ENCODE results near the gene CELF2. TPM values are rescaled to one million over a fixed set of nuclear protein-coding genes. Genes with fewer than 3 reads are reported as not detected.
A peak's percentile ranks its signal among the peaks of the same experiment; 100 is the strongest.

The CELF2 gene
- total RNA-seq, 1 donor from 2014 or later, result 89.2 TPM

DNA sequence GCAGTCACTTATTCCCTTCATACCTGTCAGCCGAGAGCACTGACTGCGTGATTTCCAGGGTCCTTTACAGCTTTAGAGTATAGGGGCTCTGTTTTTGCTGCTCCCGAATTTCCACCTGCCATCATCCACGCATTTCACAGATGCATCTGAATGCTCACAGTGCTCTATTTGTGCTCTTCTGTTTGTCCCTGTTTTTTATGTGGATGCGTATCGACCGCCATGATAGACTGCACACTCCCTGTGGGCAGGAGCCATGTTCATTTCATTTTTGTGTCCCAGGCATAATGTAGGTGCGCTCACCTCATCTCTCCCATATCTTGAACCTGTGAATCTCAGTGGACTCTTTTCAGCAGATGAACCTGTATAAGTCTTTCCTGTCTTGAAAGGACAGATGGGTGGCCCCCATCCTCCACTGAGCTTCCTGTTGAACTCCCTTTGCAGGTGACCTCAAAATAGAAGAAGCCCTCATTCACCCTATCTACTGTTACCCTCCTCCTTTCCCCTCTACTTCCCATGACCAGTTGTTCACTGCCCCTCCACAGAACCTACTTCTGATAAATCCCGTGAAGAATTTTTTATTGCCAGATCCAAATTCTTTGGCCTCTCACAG is 228.4 kb downstream of the CELF2 start:
- ATAC-seq (ENCODE audit: low read depth), result no peak
- no peak overlapping the region for H3K27ac Mint-ChIP-seq
- ChIA-PET CTCF (interaction anchor here (0.6 to 3.7 kb wide), 9 partner anchors 19 to 101 kb away, joined by 3 to 19 read pairs (median 3); no protein-coding TSS in a partner anchor), POLR2A (interaction anchor here (0.6 to 2.9 kb wide), 18 partner anchors 10 to 101 kb away, joined by 3 to 37 read pairs (median 4); no protein-coding TSS in a partner anchor)
- intact Hi-C loops (cut with micrococcal nuclease), result loop anchor here (1.0 kb wide), 4 partner anchors 10 to 133 kb away; no protein-coding TSS in a partner anchor
- H3K36me3 Mint-ChIP-seq (ENCODE audit: low read depth), result peaks cover 30% of the 10 kb centered on the region
- peaks cover 21% of the 10 kb centered on the region for H3K4me1 Mint-ChIP-seq
- no peak overlapping the region for H3K4me3 Mint-ChIP-seq
- no peak for TF ChIP-seq CTCF (IDR thresholded peaks at IDR 0.05)
- no peaks in the 10 kb centered on the region for H3K9me3 Mint-ChIP-seq
- no peak for DNase-seq
- no peaks in the 10 kb centered on the region for H3K27me3 Mint-ChIP-seq

GRCh38 chr10:11246752-11247467 is 229.2 kb downstream of the CELF2 start:
- intact Hi-C loops (cut with micrococcal nuclease), result no loop called here
- H3K36me3 Mint-ChIP-seq (ENCODE audit: low read depth), result peaks cover 38% of the 10 kb centered on the region
- no peak for DNase-seq
- ATAC-seq (ENCODE audit: low read depth), result no peak
- peaks cover 21% of the 10 kb centered on the region for H3K4me1 Mint-ChIP-seq
- CTCF ChIA-PET, result interaction anchor here (0.9 to 3.7 kb wide), 4 partner anchors 22 to 97 kb away, joined by 3 to 19 read pairs (median 6); no protein-coding TSS in a partner anchor
- POLR2A ChIA-PET, result interaction anchor here (0.6 to 2.9 kb wide), 7 partner anchors 20 to 84 kb away, joined by 3 to 37 read pairs (median 8); no protein-coding TSS in a partner anchor
- no peak for TF ChIP-seq CTCF (IDR thresholded peaks at IDR 0.05)
- H3K27me3 Mint-ChIP-seq, result no peaks in the 10 kb centered on the region
- no peaks in the 10 kb centered on the region for H3K9me3 Mint-ChIP-seq
- H3K27ac Mint-ChIP-seq, result no peak overlapping the region
- H3K4me3 Mint-ChIP-seq, result no peak overlapping the region

GRCh38 chr10:11249152-11249807 is 231.6 kb downstream of the CELF2 start:
- no peak for DNase-seq
- Mint-ChIP-seq H3K27me3 (no peaks in the 10 kb centered on the region), H3K36me3 (ENCODE audit: low read depth) (peaks cover 60% of the 10 kb centered on the region), H3K4me3 (no peak overlapping the region), H3K27ac (peak overlapping the region; percentile 60), H3K9me3 (no peaks in the 10 kb centered on the region), H3K4me1 (peaks cover 36% of the 10 kb centered on the region)
- intact Hi-C loops (cut with micrococcal nuclease), result no loop called here
- ChIA-PET POLR2A (no interaction called here), CTCF (no interaction called here)
- no peak for ATAC-seq (ENCODE audit: low read depth)
- TF ChIP-seq CTCF (IDR thresholded peaks at IDR 0.05), result no peak

DNA sequence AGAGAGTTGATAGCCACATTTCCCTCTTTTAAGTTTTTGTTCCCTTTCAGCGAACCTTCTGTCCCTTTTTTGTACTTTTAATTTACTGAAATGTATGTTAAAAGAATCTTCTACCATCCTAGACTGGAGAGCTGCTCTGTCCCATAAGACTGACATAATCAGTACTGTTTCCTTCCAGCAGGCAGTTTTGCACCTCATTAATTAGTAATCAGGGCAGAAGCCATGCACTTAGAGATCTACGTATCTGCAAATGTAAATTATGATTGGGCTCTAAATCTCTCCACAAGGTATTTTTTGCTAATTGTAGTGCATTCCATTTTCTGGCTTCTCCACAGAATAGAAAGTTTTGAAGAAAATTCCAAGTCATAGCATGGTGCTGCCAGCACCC is 232.1 kb downstream of the CELF2 start:
- DNase-seq (no peak), ATAC-seq (ENCODE audit: low read depth) (no peak)
- Mint-ChIP-seq H3K4me1 (peaks cover 41% of the 10 kb centered on the region), H3K27ac (peak overlapping the region; percentile 9), H3K9me3 (no peaks in the 10 kb centered on the region), H3K4me3 (no peak overlapping the region), H3K36me3 (ENCODE audit: low read depth) (peaks cover 64% of the 10 kb centered on the region), H3K27me3 (no peaks in the 10 kb centered on the region)
- no peak for TF ChIP-seq CTCF (IDR thresholded peaks at IDR 0.05)
- intact Hi-C loops (cut with micrococcal nuclease), result no loop called here
- CTCF ChIA-PET, result no interaction called here
- POLR2A ChIA-PET, result no interaction called here

DNA sequence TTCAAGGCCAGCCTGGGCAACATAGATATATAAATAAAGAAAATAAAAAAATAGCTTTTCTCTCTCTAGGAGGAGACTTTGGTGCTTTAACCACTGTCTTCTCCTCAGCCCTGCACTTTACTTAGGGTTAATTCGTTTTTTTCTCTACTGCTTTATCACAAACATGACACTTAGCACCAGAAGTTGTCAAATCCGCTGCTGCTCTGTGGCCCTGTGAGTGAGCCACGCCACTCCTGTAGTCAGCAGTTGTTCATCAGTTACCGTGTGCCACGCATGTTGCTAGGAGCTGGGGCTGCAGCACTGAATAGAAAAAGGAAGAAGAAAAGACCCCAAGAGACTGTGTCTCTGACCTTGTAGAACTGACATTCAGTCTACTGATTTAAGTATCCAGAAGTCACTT is 232.6 kb downstream of the CELF2 start:
- peak overlapping the region; percentile 35 for H3K27ac Mint-ChIP-seq
- ATAC-seq (ENCODE audit: low read depth), result no peak
- H3K27me3 Mint-ChIP-seq, result no peaks in the 10 kb centered on the region
- ChIA-PET POLR2A (no interaction called here), CTCF (no interaction called here)
- no peaks in the 10 kb centered on the region for H3K9me3 Mint-ChIP-seq
- TF ChIP-seq CTCF (IDR thresholded peaks at IDR 0.05), result no peak
- DNase-seq, result no peak
- no peak overlapping the region for H3K4me3 Mint-ChIP-seq
- H3K4me1 Mint-ChIP-seq, result peaks cover 46% of the 10 kb centered on the region
- peaks cover 69% of the 10 kb centered on the region for H3K36me3 Mint-ChIP-seq (ENCODE audit: low read depth)
- intact Hi-C loops (cut with micrococcal nuclease), result no loop called here
